ENCODE results near the gene ABCC12. TPM values are rescaled to one million over a fixed set of nuclear protein-coding genes. Genes with fewer than 3 reads are reported as not detected.

ABCC12 gene
- total RNA-seq, 2 donors from 2014 or later: not detected

- ATAC-seq: no peak
- intact Hi-C loops (cut with DNase I): no loop called here
- no peak for DNase-seq
Measured at GRCh38 chr16:48114410-48114809, 41.4 kb downstream of the ABCC12 start.

GRCh38 chr16:48113471-48113870 is 42.3 kb downstream of the ABCC12 start:
- no peak for ATAC-seq
- intact Hi-C loops (cut with DNase I): no loop called here
- no peak for DNase-seq

- no peak for DNase-seq
- peak; percentile 73 to 75 for ATAC-seq
- intact Hi-C loops (cut with DNase I): no loop called here
Measured at GRCh38 chr16:48113001-48113400, 42.8 kb downstream of the ABCC12 start.

- intact Hi-C loops (cut with DNase I): no loop called here
- no peak for ATAC-seq
Measured at GRCh38 chr16:48112600-48112999, 43.2 kb downstream of the ABCC12 start.

GRCh38 chr16:48110982-48111381 is 44.8 kb downstream of the ABCC12 start:
- ATAC-seq (no peak), DNase-seq (no peak)
- intact Hi-C loops (cut with DNase I): no loop called here

More at GRCh38 chr16:48112600-48112999, 43.2 kb downstream of the ABCC12 start:
- no peak for DNase-seq

- DNase-seq: no peak
- intact Hi-C loops (cut with DNase I): no loop called here
- ATAC-seq: no peak
Measured at GRCh38 chr16:48110000-48110399, 45.8 kb downstream of the ABCC12 start.

GRCh38 chr16:48109475-48109874 is 46.3 kb downstream of the ABCC12 start:
- intact Hi-C loops (cut with DNase I): no loop called here
- no peak for ATAC-seq
- DNase-seq: no peak

- ATAC-seq: no peak
- intact Hi-C loops (cut with DNase I): no loop called here
- DNase-seq: no peak
Measured at GRCh38 chr16:48106446-48106845, 49.3 kb downstream of the ABCC12 start.

Other genes with a start within 250 kb of the ABCC12 start
- gene LONP2, start 88.3 kb upstream of the ABCC12 start, total RNA-seq: 10 to 100 TPM; 54.3 to 71.6 TPM
- not detected for gene ABCC11, start 91.5 kb upstream of the ABCC12 start, total RNA-seq
- gene SIAH1, start 229.4 kb upstream of the ABCC12 start, total RNA-seq: 10 to 100 TPM; 11.6 to 18.0 TPM

Measured in left cardiac atrium (tissue), 4 donors.